Dendritic cell treated with granulocyte-macrophage colony-stimulating factor and Interleukin-4, amounts not matched to agents 40 ng/mL and 50 ng/mL, for 4 days (primary cell): ENCODE data around the gene MAPK1IP1L.
"Not testable (repeated sequence)": the region's sequence is repeated elsewhere in the genome, so short reads cannot be mapped to it uniquely, and the experiment has no call there.

Experiments
- H3K27ac Mint-ChIP-seq: one replicate; pipeline ENCODE4 v1.8.0; 2022; ENCODE audit warnings: mild to moderate bottlenecking, mixed read lengths
- H3K27me3 Mint-ChIP-seq: one replicate; pipeline ENCODE4 v1.8.0; 2022; ENCODE audit warnings: mild to moderate bottlenecking, mixed read lengths
- H3K36me3 Mint-ChIP-seq: one replicate; pipeline ENCODE4 v1.8.0; 2022; ENCODE audit warnings: low read depth, mixed read lengths
- H3K4me1 Mint-ChIP-seq: one replicate; pipeline ENCODE4 v1.8.0; 2022; ENCODE audit warnings: low read depth, mixed read lengths
- H3K4me3 Mint-ChIP-seq: one replicate; pipeline ENCODE4 v1.8.0; 2022; ENCODE audit warnings: mild to moderate bottlenecking, moderate library complexity, mixed read lengths
- H3K9me3 Mint-ChIP-seq: one replicate; pipeline ENCODE4 v1.8.0; 2022; ENCODE audit warnings: mixed read lengths
- intact Hi-C: fragments of 100-400 bp; cut with micrococcal nuclease; formaldehyde crosslinking; loops from one replicate; pipeline ENCODE4 v1.15.0; 2022

Gene MAPK1IP1L

GRCh38 chr14:55045087-55045486 is 6.4 kb upstream of the MAPK1IP1L start:
- Mint-ChIP-seq H3K27me3 (no peaks in the 10 kb centered on the region), H3K36me3 (peaks cover 27% of the 10 kb centered on the region), H3K9me3 (no peaks in the 10 kb centered on the region), H3K4me3 (no peak overlapping the region), H3K27ac (no peak overlapping the region), H3K4me1 (no peaks in the 10 kb centered on the region)
- intact Hi-C loops = no loop called here

GRCh38 chr14:55047301-55048053 is 4.0 kb upstream of the MAPK1IP1L start:
- H3K27ac Mint-ChIP-seq = no peak overlapping the region
- H3K4me1 Mint-ChIP-seq = peaks cover 11% of the 10 kb centered on the region
- H3K9me3 Mint-ChIP-seq = no peaks in the 10 kb centered on the region
- intact Hi-C loops = no loop called here
- no peaks in the 10 kb centered on the region for H3K27me3 Mint-ChIP-seq
- H3K36me3 Mint-ChIP-seq = peaks cover 19% of the 10 kb centered on the region
- no peak overlapping the region for H3K4me3 Mint-ChIP-seq

GRCh38 chr14:55048900-55049436 is 2.5 kb upstream of the MAPK1IP1L start:
- H3K4me3 Mint-ChIP-seq = no peak overlapping the region
- H3K4me1 Mint-ChIP-seq = peaks cover 25% of the 10 kb centered on the region
- H3K27me3 Mint-ChIP-seq = no peaks in the 10 kb centered on the region
- H3K36me3 Mint-ChIP-seq = peaks cover 15% of the 10 kb centered on the region
- H3K27ac Mint-ChIP-seq = no peak overlapping the region
- intact Hi-C loops = no loop called here
- H3K9me3 Mint-ChIP-seq = no peaks in the 10 kb centered on the region

GRCh38 chr14:55051165-55051422 is 353 bp upstream of the MAPK1IP1L start:
- H3K9me3 Mint-ChIP-seq = no peaks in the 10 kb centered on the region
- peak overlapping the region; percentile 92 for H3K27ac Mint-ChIP-seq

GRCh38 chr14:55052269-55052930 is 953 bp downstream of the MAPK1IP1L start:
- H3K4me3 Mint-ChIP-seq = peak overlapping the region; percentile 86
- H3K27me3 Mint-ChIP-seq = no peaks in the 10 kb centered on the region
- peak overlapping the region; percentile 92 for H3K27ac Mint-ChIP-seq
- H3K4me1 Mint-ChIP-seq = peaks cover 29% of the 10 kb centered on the region
- H3K36me3 Mint-ChIP-seq = peaks cover 23% of the 10 kb centered on the region
- no peaks in the 10 kb centered on the region for H3K9me3 Mint-ChIP-seq
- intact Hi-C loops = loop anchor here (10.0 kb wide), 1 partner anchor 222 kb away; the partner anchor contains the start of gene FBXO34

More at GRCh38 chr14:55051165-55051422, 353 bp upstream of the MAPK1IP1L start:
- Mint-ChIP-seq H3K36me3 (peaks cover 23% of the 10 kb centered on the region), H3K27me3 (no peaks in the 10 kb centered on the region), H3K4me1 (peaks cover 29% of the 10 kb centered on the region), H3K4me3 (peak overlapping the region; percentile 86)
- intact Hi-C loops = loop anchor here (2.0 to 10.0 kb wide), 2 partner anchors 24 to 224 kb away; partner anchors contain the start of genes FBXO34, SOCS4 and WDHD1

- no peak overlapping the region for H3K27ac Mint-ChIP-seq
- peaks cover 29% of the 10 kb centered on the region for H3K4me1 Mint-ChIP-seq
- H3K27me3 Mint-ChIP-seq = no peaks in the 10 kb centered on the region
- H3K9me3 Mint-ChIP-seq = no peaks in the 10 kb centered on the region
- H3K4me3 Mint-ChIP-seq = peak overlapping the region; percentile 86
- H3K36me3 Mint-ChIP-seq = peaks cover 29% of the 10 kb centered on the region
- intact Hi-C loops = loop anchor here (10.0 kb wide), 1 partner anchor 222 kb away; the partner anchor contains the start of gene FBXO34
Observed at GRCh38 chr14:55053018-55053417, 1.6 kb downstream of the MAPK1IP1L start.

- no peaks in the 10 kb centered on the region for H3K27me3 Mint-ChIP-seq
- intact Hi-C loops = loop anchor here (10.0 kb wide), 1 partner anchor 221 kb away; the partner anchor contains the start of gene FBXO34
- peaks cover 29% of the 10 kb centered on the region for H3K4me1 Mint-ChIP-seq
- H3K9me3 Mint-ChIP-seq = no peaks in the 10 kb centered on the region
- H3K36me3 Mint-ChIP-seq = peaks cover 34% of the 10 kb centered on the region
- H3K4me3 Mint-ChIP-seq = no peak overlapping the region
- H3K27ac Mint-ChIP-seq = no peak overlapping the region
Observed at GRCh38 chr14:55053500-55053899, 2.1 kb downstream of the MAPK1IP1L start.

- Mint-ChIP-seq H3K4me1 (peaks cover 29% of the 10 kb centered on the region), H3K27me3 (no peaks in the 10 kb centered on the region), H3K9me3 (no peaks in the 10 kb centered on the region), H3K4me3 (no peak overlapping the region), H3K36me3 (peaks cover 35% of the 10 kb centered on the region), H3K27ac (no peak overlapping the region)
- intact Hi-C loops = loop anchor here (10.0 kb wide), 1 partner anchor 221 kb away; the partner anchor contains the start of gene FBXO34
Observed at GRCh38 chr14:55054098-55054497, 2.7 kb downstream of the MAPK1IP1L start.

GRCh38 chr14:55057919-55058318 is 6.5 kb downstream of the MAPK1IP1L start:
- H3K36me3 Mint-ChIP-seq = peaks cover 68% of the 10 kb centered on the region
- no peak overlapping the region for H3K4me3 Mint-ChIP-seq
- no peaks in the 10 kb centered on the region for H3K9me3 Mint-ChIP-seq
- intact Hi-C loops = loop anchor here (10.0 kb wide), 1 partner anchor 217 kb away; the partner anchor contains the start of gene FBXO34
- no peaks in the 10 kb centered on the region for H3K27me3 Mint-ChIP-seq
- peaks cover 24% of the 10 kb centered on the region for H3K4me1 Mint-ChIP-seq
- H3K27ac Mint-ChIP-seq = no peak overlapping the region

GRCh38 chr14:55059333-55059732 is 7.9 kb downstream of the MAPK1IP1L start:
- intact Hi-C loops = loop anchor here (10.0 kb wide), 1 partner anchor 215 kb away; the partner anchor contains the start of gene FBXO34
- Mint-ChIP-seq H3K4me3 (no peak overlapping the region), H3K36me3 (peaks cover 68% of the 10 kb centered on the region), H3K27ac (no peak overlapping the region), H3K9me3 (no peaks in the 10 kb centered on the region), H3K27me3 (no peaks in the 10 kb centered on the region), H3K4me1 (peaks cover 16% of the 10 kb centered on the region)

GRCh38 chr14:55062517-55063351 is 11.3 kb downstream of the MAPK1IP1L start:
- Mint-ChIP-seq H3K36me3 (peaks cover 88% of the 10 kb centered on the region), H3K27me3 (no peaks in the 10 kb centered on the region), H3K9me3 (no peaks in the 10 kb centered on the region), H3K27ac (no peak overlapping the region), H3K4me3 (no peak overlapping the region), H3K4me1 (peaks cover 13% of the 10 kb centered on the region)
- intact Hi-C loops = no loop called here

- peaks cover 76% of the 10 kb centered on the region for H3K36me3 Mint-ChIP-seq
- H3K4me1 Mint-ChIP-seq, intact Hi-C loops, H3K9me3 Mint-ChIP-seq, H3K27me3 Mint-ChIP-seq, H3K27ac Mint-ChIP-seq, H3K4me3 Mint-ChIP-seq: not testable (repeated sequence)
Observed at GRCh38 chr14:55064896-55065295, 13.4 kb downstream of the MAPK1IP1L start.

- no peak overlapping the region for H3K4me3 Mint-ChIP-seq
- no peaks in the 10 kb centered on the region for H3K27me3 Mint-ChIP-seq
- intact Hi-C loops = no loop called here
- no peak overlapping the region for H3K27ac Mint-ChIP-seq
- peaks cover 73% of the 10 kb centered on the region for H3K36me3 Mint-ChIP-seq
- no peaks in the 10 kb centered on the region for H3K9me3 Mint-ChIP-seq
- H3K4me1 Mint-ChIP-seq = peaks cover 8% of the 10 kb centered on the region
Observed at GRCh38 chr14:55065411-55065810, 14.0 kb downstream of the MAPK1IP1L start.
